Mammary epithelial cell (primary cell): ENCODE measurements around the gene LCE3E.

ENCODE experiments used
- EZH2 ChIP-seq: IDR thresholded peaks from 2 replicates; pipeline ENCODE4 v1.6.1; 2012; ENCODE audit warnings: low read length, inconsistent platforms, borderline replicate concordance
- TF ChIP-seq, protein P1 (sequence below), 2 donors: IDR thresholded peaks in 1 of 2; conservative IDR thresholded peaks in 1 of 2; 2 replicates each; pipeline ENCODE4 v1.5.1; 2011 to 2012; ENCODE audit warnings: inconsistent platforms in 2 of 2, low read length in 2 of 2, mild to moderate bottlenecking in 2 of 2, control low read depth in 1 of 2, low read depth in 1 of 2; ENCODE audit not compliant: insufficient read depth in 1 of 2; ENCODE audit errors: extremely low read depth in 1 of 2

DNA sequence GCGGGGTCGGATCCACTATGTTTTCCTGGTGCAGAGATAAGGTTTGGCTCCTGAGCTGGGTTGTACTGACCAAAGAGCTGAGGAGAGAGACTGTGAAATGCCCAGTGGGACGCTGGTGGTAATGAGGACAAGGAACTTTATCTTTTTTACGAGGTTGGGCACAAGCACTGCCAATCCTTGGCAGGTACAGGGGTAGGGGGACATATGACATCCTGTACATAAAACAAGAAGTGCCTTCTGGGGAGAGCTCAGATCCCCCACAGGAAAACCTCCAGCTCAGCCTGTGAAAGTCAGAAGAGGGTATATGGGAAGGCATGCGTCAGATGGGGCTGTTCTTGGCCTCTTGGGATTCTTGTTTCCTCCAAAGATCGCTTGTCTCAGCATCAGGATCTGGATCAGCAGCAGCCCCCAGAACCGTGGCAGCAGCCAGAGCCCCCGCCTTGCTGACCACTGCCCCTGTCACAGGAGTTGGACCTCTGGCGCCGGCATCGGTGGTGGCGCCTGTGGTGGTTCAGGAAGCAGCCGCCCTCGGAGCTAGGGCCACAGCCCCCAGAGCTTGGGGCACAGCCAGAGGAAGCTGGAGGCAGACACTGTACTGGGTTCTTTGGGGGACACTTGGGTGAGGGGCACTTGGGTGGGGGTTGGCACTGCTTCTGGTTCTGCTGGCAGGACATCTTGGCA lies 905 bp downstream of the LCE3E start:
- TF ChIP-seq, protein P1, sequence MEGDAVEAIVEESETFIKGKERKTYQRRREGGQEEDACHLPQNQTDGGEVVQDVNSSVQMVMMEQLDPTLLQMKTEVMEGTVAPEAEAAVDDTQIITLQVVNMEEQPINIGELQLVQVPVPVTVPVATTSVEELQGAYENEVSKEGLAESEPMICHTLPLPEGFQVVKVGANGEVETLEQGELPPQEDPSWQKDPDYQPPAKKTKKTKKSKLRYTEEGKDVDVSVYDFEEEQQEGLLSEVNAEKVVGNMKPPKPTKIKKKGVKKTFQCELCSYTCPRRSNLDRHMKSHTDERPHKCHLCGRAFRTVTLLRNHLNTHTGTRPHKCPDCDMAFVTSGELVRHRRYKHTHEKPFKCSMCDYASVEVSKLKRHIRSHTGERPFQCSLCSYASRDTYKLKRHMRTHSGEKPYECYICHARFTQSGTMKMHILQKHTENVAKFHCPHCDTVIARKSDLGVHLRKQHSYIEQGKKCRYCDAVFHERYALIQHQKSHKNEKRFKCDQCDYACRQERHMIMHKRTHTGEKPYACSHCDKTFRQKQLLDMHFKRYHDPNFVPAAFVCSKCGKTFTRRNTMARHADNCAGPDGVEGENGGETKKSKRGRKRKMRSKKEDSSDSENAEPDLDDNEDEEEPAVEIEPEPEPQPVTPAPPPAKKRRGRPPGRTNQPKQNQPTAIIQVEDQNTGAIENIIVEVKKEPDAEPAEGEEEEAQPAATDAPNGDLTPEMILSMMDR (conservative IDR thresholded peaks at IDR 0.05 in 1 of 2, IDR thresholded peaks at IDR 0.05 in 1 of 2; ENCODE audit: extremely low read depth in 1 of 2, insufficient read depth in 1 of 2, low read depth in 1 of 2, low read length in 2 of 2), result no peak
- no peak for TF ChIP-seq EZH2
